Brain microvascular endothelial cell (primary cell): ENCODE measurements around the gene HMBS.

Source experiments
- DNase-seq: peaks from one replicate; pipeline ENCODE4 v3.0.0-alpha.2; 2020
- H3K27ac ChIP-seq: fragments of 250-450 bp; sonication (Bioruptor Pico); 2 replicates; pipeline ENCODE4 v1.5.1; 2020; ENCODE audit warnings: mild to moderate bottlenecking, moderate library complexity
- H3K27me3 ChIP-seq: fragments of 250-450 bp; sonication (Bioruptor Pico); replicated peaks from 2 replicates; pipeline ENCODE4 v1.5.1; 2020; ENCODE audit warnings: mild to moderate bottlenecking
- H3K36me3 ChIP-seq: fragments of 250-450 bp; sonication (Bioruptor Pico); replicated peaks from 2 replicates; pipeline ENCODE4 v1.5.1; 2020; ENCODE audit warnings: mild to moderate bottlenecking
- H3K4me3 ChIP-seq: 2 replicates; pipeline ENCODE4 v1.5.1; 2011; ENCODE audit warnings: low read depth, mild to moderate bottlenecking, control low read depth, low read length, moderate library complexity
- CTCF ChIP-seq: IDR thresholded peaks from 2 replicates; pipeline ENCODE4 v1.5.1; 2011; ENCODE audit warnings: low read depth, mild to moderate bottlenecking, moderate library complexity, low read length, control low read depth, inconsistent platforms; ENCODE audit errors: missing control alignments
- in situ Hi-C: cut with HindIII; loops from 2 replicates; pipeline ENCODE4 v1.10.0; 2017; ENCODE audit warnings: low sequenced_read_pairs, low pct_ligation_motif_present

The HMBS gene

GRCh38 chr11:119089319-119089718, 4.6 kb downstream of the HMBS start:
- Histone ChIP-seq H3K4me3 (no peak overlapping the region), H3K36me3 (peaks cover 16% of the 10 kb centered on the region), H3K27me3 (no peaks in the 10 kb centered on the region), H3K27ac (no peak overlapping the region)
- no peak for DNase-seq
- in situ Hi-C loops: no loop called here
- no peak for TF ChIP-seq CTCF

- Histone ChIP-seq H3K27ac (no peak overlapping the region), H3K4me3 (no peak overlapping the region), H3K36me3 (peaks cover 16% of the 10 kb centered on the region), H3K27me3 (no peaks in the 10 kb centered on the region)
- DNase-seq: no peak
- no peak for TF ChIP-seq CTCF
- in situ Hi-C loops: no loop called here
Measured at GRCh38 chr11:119091178-119091577, 6.5 kb downstream of the HMBS start.

- no peak for DNase-seq
- in situ Hi-C loops: no loop called here
- Histone ChIP-seq H3K27ac (no peak overlapping the region), H3K27me3 (no peaks in the 10 kb centered on the region), H3K4me3 (peak overlapping the region; percentile 81), H3K36me3 (peaks cover 23% of the 10 kb centered on the region)
- TF ChIP-seq CTCF: no peak
Measured at GRCh38 chr11:119091966-119092879, 7.5 kb downstream of the HMBS start.

- Histone ChIP-seq H3K27me3 (no peaks in the 10 kb centered on the region), H3K27ac (no peak overlapping the region), H3K36me3 (peaks cover 31% of the 10 kb centered on the region), H3K4me3 (peak overlapping the region; percentile 81)
- TF ChIP-seq CTCF: no peak
- in situ Hi-C loops: no loop called here
- no peak for DNase-seq
Measured at GRCh38 chr11:119092880-119093842, 8.5 kb downstream of the HMBS start.

- in situ Hi-C loops: no loop called here
- H3K27me3 ChIP-seq: no peaks in the 10 kb centered on the region
- peak; percentile 18 for DNase-seq
- H3K27ac ChIP-seq: peak overlapping the region; percentile 32
- TF ChIP-seq CTCF: no peak
- H3K4me3 ChIP-seq: peak overlapping the region; percentile 81
- H3K36me3 ChIP-seq: peaks cover 30% of the 10 kb centered on the region
Measured at GRCh38 chr11:119093942-119094815, 9.5 kb downstream of the HMBS start.
